Liver (tissue), 9 donors: ENCODE data around the gene PPM1N. TPM values are rescaled to one million over a fixed set of nuclear protein-coding genes. Genes with fewer than 3 reads are reported as not detected.

ENCODE experiments used
- DNase-seq: peaks from one replicate; pipeline ENCODE4 v3.0.0-alpha.2; 2017; ENCODE audit warnings: low spot score
- H3K27ac ChIP-seq, 2 donors: one replicate each; pipeline ENCODE4 v1.7.0; 2013; ENCODE audit warnings: inconsistent platforms in 2 of 2, low read length in 2 of 2, control low read depth in 1 of 2, low read depth in 1 of 2, mild to moderate bottlenecking in 1 of 2
- H3K27me3 ChIP-seq, 4 donors: one replicate each; pipeline versions ENCODE4 v1.6.1 to v1.7.0; 2013; ENCODE audit warnings: low read length in 3 of 4, inconsistent platforms in 1 of 4, mild to moderate bottlenecking in 1 of 4, moderate library complexity in 1 of 4; ENCODE audit not compliant: control insufficient read depth in 4 of 4, insufficient read depth in 4 of 4
- H3K36me3 ChIP-seq, 4 donors: one replicate each; pipeline versions ENCODE4 v1.6.1 to v1.7.0; 2013; ENCODE audit warnings: low read length in 3 of 4, mild to moderate bottlenecking in 3 of 4, low read depth in 1 of 4, moderate library complexity in 1 of 4; ENCODE audit not compliant: control insufficient read depth in 4 of 4, insufficient read depth in 3 of 4
- H3K4me1 ChIP-seq, 4 donors: one replicate each; pipeline versions ENCODE4 v1.6.1 to v1.7.0; 2013; ENCODE audit warnings: low read length in 3 of 4, mild to moderate bottlenecking in 3 of 4, moderate library complexity in 1 of 4; ENCODE audit not compliant: control insufficient read depth in 4 of 4, insufficient read depth in 4 of 4
- H3K4me3 ChIP-seq, 3 donors: one replicate each; pipeline versions ENCODE4 v1.6.1 to v1.7.0; 2013; ENCODE audit warnings: low read length in 3 of 3, control low read depth in 1 of 3, low read depth in 1 of 3, mild to moderate bottlenecking in 1 of 3
- H3K9ac ChIP-seq, 2 donors: one replicate each; pipeline ENCODE4 v1.7.0; 2013; ENCODE audit warnings: low read length in 2 of 2, mild to moderate bottlenecking in 2 of 2, moderate library complexity in 2 of 2, control low read depth in 1 of 2, low read depth in 1 of 2
- H3K9me3 ChIP-seq, 4 donors: one replicate each; pipeline versions ENCODE4 v1.6.1 to v1.7.0; 2013; ENCODE audit warnings: low read length in 3 of 4; ENCODE audit not compliant: control insufficient read depth in 4 of 4
- ATF3 ChIP-seq: IDR thresholded peaks from 2 replicates; pipeline ENCODE4 v1.6.1; 2016; ENCODE audit warnings: antibody characterized with exemption
- CTCF ChIP-seq: fragments of 150-350 bp; IDR thresholded peaks from 2 replicates; pipeline ENCODE4 v1.5.1; 2017; ENCODE audit warnings: improper control_type of control experiment, low read depth, low read length; ENCODE audit not compliant: missing input control
- EGR1 ChIP-seq, 2 donors: IDR thresholded peaks; 2 replicates each; pipeline ENCODE4 v1.6.1; 2016 to 2018; ENCODE audit warnings: antibody characterized with exemption in 2 of 2, low read depth in 2 of 2
- FOXA1 ChIP-seq: IDR thresholded peaks from 2 replicates; pipeline ENCODE4 v1.6.1; 2016; ENCODE audit warnings: antibody characterized with exemption
- FOXA2 ChIP-seq: IDR thresholded peaks from 2 replicates; pipeline ENCODE4 v1.6.1; 2016; ENCODE audit warnings: antibody characterized with exemption
- GABPA ChIP-seq, 2 donors: IDR thresholded peaks in 1 of 2; conservative IDR thresholded peaks in 1 of 2; 2 replicates each; pipeline ENCODE4 v1.6.1; 2016; ENCODE audit warnings: antibody characterized with exemption in 2 of 2, mild to moderate bottlenecking in 1 of 2, moderate library complexity in 1 of 2
- HNF4A ChIP-seq, 2 donors: conservative IDR thresholded peaks; 2 replicates each; pipeline ENCODE4 v1.6.1; 2016; ENCODE audit warnings: antibody characterized with exemption in 2 of 2, mild to moderate bottlenecking in 2 of 2
- HNF4G ChIP-seq: IDR thresholded peaks from 2 replicates; pipeline ENCODE4 v1.6.1; 2016; ENCODE audit warnings: antibody characterized with exemption
- JUND ChIP-seq, 2 donors: IDR thresholded peaks; 2 replicates each; pipeline ENCODE4 v1.6.1; 2016; ENCODE audit warnings: antibody characterized with exemption in 2 of 2
- MAX ChIP-seq: IDR thresholded peaks from 2 replicates; pipeline ENCODE4 v1.6.1; 2016; ENCODE audit warnings: antibody characterized with exemption
- NR2F2 ChIP-seq: IDR thresholded peaks from 2 replicates; pipeline ENCODE4 v1.6.1; 2016; ENCODE audit warnings: antibody characterized with exemption
- RAD21 ChIP-seq, 2 donors: IDR thresholded peaks; 2 replicates each; pipeline ENCODE4 v1.6.1; 2016; ENCODE audit warnings: antibody characterized with exemption in 2 of 2, mild to moderate bottlenecking in 2 of 2
- REST ChIP-seq: IDR thresholded peaks from 2 replicates; pipeline ENCODE4 v1.6.1; 2016; ENCODE audit warnings: antibody characterized with exemption, mild to moderate bottlenecking
- RXRA ChIP-seq, 2 donors: IDR thresholded peaks; 2 replicates each; pipeline ENCODE4 v1.6.1; 2017 to 2018; ENCODE audit warnings: antibody characterized with exemption in 2 of 2, mild to moderate bottlenecking in 1 of 2
- SP1 ChIP-seq: IDR thresholded peaks from 2 replicates; pipeline ENCODE4 v1.6.1; 2018; ENCODE audit warnings: antibody characterized with exemption, mild to moderate bottlenecking
- TAF1 ChIP-seq: conservative IDR thresholded peaks from 2 replicates; pipeline ENCODE4 v1.6.1; 2016; ENCODE audit warnings: antibody characterized with exemption, mild to moderate bottlenecking
- YY1 ChIP-seq: IDR thresholded peaks from 2 replicates; pipeline ENCODE4 v1.6.1; 2016; ENCODE audit warnings: antibody characterized with exemption, mild to moderate bottlenecking
- ZBTB33 ChIP-seq: IDR thresholded peaks from 2 replicates; pipeline ENCODE4 v1.6.1; 2016; ENCODE audit warnings: antibody characterized with exemption
- WGBS: extraction: QIAGEN DNeasy Blood & Tissue Kit; methylation state at CpG from one replicate; pipeline ENCODE4 v1.1.7; 2013; 5-methylcytosine and 5-hydroxymethylcytosine counted together
- polyA plus RNA-seq, 2 donors: library from polyadenylated mRNA; stranded (reverse) in 1 of 2; unstranded in 1 of 2; fragments of 200-250 nt in 1 of 2; fragments of >200 nt in 1 of 2; fragmentation: Nextera tagmentation in 1 of 2; extraction: Ambion mirVana in 1 of 2; gene quantifications; one replicate each; pipeline versions ENCODE4 v1.2.1 to v1.2.3, GENCODE V29; 2013 to 2015
- total RNA-seq, 2 donors: library from RNA; depleted of rRNA; stranded (reverse); fragments of >200 nt; gene quantifications; one replicate each; pipeline ENCODE4 v1.2.3, GENCODE V29; 2014
- donor health status: healthy.
- donor health status: healthy.
- donor health status: healthy.
- donor health status: healthy.
- donor health status: healthy.

PPM1N gene
- total and polyA plus RNA-seq, 4 donors, result 0.17 to 1.5 (median 0.47) TPM

- H3K4me1 ChIP-seq, result peaks cover 18 to 30% (median 26%) of the 10 kb centered on the region in 4 donors
- no peak overlapping the region for H3K27ac ChIP-seq
- TF ChIP-seq RXRA (IDR thresholded peaks at IDR 0.05) (no peak), REST (peak; percentile 99), CTCF (no peak), YY1 (no peak), HNF4G (no peak)
- H3K36me3 ChIP-seq, result no peaks in the 10 kb centered on the region
- no peaks in the 10 kb centered on the region for H3K9me3 ChIP-seq
- peak overlapping the region in 2 of 3 donors; percentile 46 to 60 for H3K4me3 ChIP-seq
- peaks cover 0 to 6% (median 2%) of the 10 kb centered on the region in 4 donors for H3K27me3 ChIP-seq
- WGBS, result 2% methylated on average over 54 of the region's 54 CpGs
- DNase-seq, result peak; percentile 55
- H3K9ac ChIP-seq, result no peak overlapping the region
Measured at GRCh38 chr19:45496349-45496953, 1.8 kb upstream of the PPM1N start.

GRCh38 chr19:45497791-45498190 lies 452 bp upstream of the PPM1N start:
- Histone ChIP-seq H3K27ac (no peak overlapping the region), H3K9ac (no peak overlapping the region), H3K27me3 (peaks cover 0 to 6% (median 2%) of the 10 kb centered on the region in 4 donors), H3K9me3 (no peaks in the 10 kb centered on the region), H3K36me3 (no peaks in the 10 kb centered on the region), H3K4me1 (peaks cover 18 to 27% (median 26%) of the 10 kb centered on the region in 4 donors), H3K4me3 (no peak overlapping the region)
- 26% methylated on average over 16 of the region's 16 CpGs for WGBS
- TF ChIP-seq ATF3 (no peak), FOXA1 (no peak), RXRA (IDR thresholded peaks at IDR 0.05) (no peak), TAF1 (no peak), RAD21 (IDR thresholded peaks at IDR 0.05) (no peak), FOXA2 (no peak), REST (no peak), SP1 (no peak), EGR1 (IDR thresholded peaks at IDR 0.05; ENCODE audit: low read depth in 2 of 2) (no peak), HNF4A (conservative IDR thresholded peaks at IDR 0.05) (no peak), CTCF (no peak), ZBTB33 (no peak), NR2F2 (no peak), YY1 (no peak), HNF4G (no peak), MAX (no peak), JUND (IDR thresholded peaks at IDR 0.05) (no peak), GABPA (IDR thresholded peaks at IDR 0.05 in 1 of 2, conservative IDR thresholded peaks at IDR 0.05 in 1 of 2) (no peak)
- DNase-seq, result no peak
